WI38 (cell line): ENCODE measurements around the gene SPTLC3.

ENCODE experiments used
- H3K4me3 ChIP-seq: 2 replicates; pipeline ENCODE4 v1.5.1; 2011; ENCODE audit warnings: low read depth, mild to moderate bottlenecking, control low read depth, low read length
- CTCF ChIP-seq: IDR thresholded peaks from 2 replicates; pipeline ENCODE4 v1.5.1; 2012; ENCODE audit warnings: low read depth, mild to moderate bottlenecking, control low read depth, low read length

SPTLC3 gene

GRCh38 chr20:13165203-13165602 lies 156.4 kb downstream of the SPTLC3 start:
- no peak for TF ChIP-seq CTCF
- no peak overlapping the region for H3K4me3 ChIP-seq

GRCh38 chr20:13166011-13166410 lies 157.2 kb downstream of the SPTLC3 start:
- no peak for TF ChIP-seq CTCF
- H3K4me3 ChIP-seq: no peak overlapping the region

- no peak overlapping the region for H3K4me3 ChIP-seq
- no peak for TF ChIP-seq CTCF
These were observed 157.7 kb downstream of the SPTLC3 start for GRCh38 chr20:13166437-13166836.

- no peak for TF ChIP-seq CTCF
- no peak overlapping the region for H3K4me3 ChIP-seq
These were observed 160.3 kb downstream of the SPTLC3 start for GRCh38 chr20:13169086-13169485.

- no peak for TF ChIP-seq CTCF
- H3K4me3 ChIP-seq: no peak overlapping the region
These were observed 162.0 kb downstream of the SPTLC3 start for GRCh38 chr20:13170771-13171170.

GRCh38 chr20:13173201-13173600 lies 164.4 kb downstream of the SPTLC3 start:
- no peak overlapping the region for H3K4me3 ChIP-seq
- no peak for TF ChIP-seq CTCF

GRCh38 chr20:13174402-13174801 lies 165.6 kb downstream of the SPTLC3 start:
- no peak overlapping the region for H3K4me3 ChIP-seq
- TF ChIP-seq CTCF: no peak
